HG02852 (cell line): ENCODE data around the gene E2F7.

Experiments
- ATAC-seq: cut with Tn5 transposase; IDR thresholded peaks from one replicate; pipeline ENCODE4 v1.9.1; 2021; ENCODE audit warnings: mild to moderate bottlenecking, moderate library complexity; ENCODE audit not compliant: unreplicated experiment

The E2F7 gene

GRCh38 chr12:77025782-77026314 is 39.5 kb downstream of the E2F7 start:
- no peak for ATAC-seq

- ATAC-seq = no peak
Measured at GRCh38 chr12:77023501-77023900, 41.9 kb downstream of the E2F7 start.

GRCh38 chr12:77019920-77020319 is 45.4 kb downstream of the E2F7 start:
- ATAC-seq = no peak

GRCh38 chr12:77016606-77017005 is 48.8 kb downstream of the E2F7 start:
- no peak for ATAC-seq

- ATAC-seq = no peak
Measured at GRCh38 chr12:77013091-77013490, 52.3 kb downstream of the E2F7 start.

GRCh38 chr12:77010691-77011548 is 54.4 kb downstream of the E2F7 start:
- peak; percentile 97 for ATAC-seq

GRCh38 chr12:77007476-77007875 is 57.9 kb downstream of the E2F7 start:
- ATAC-seq = no peak

- no peak for ATAC-seq
Measured at GRCh38 chr12:77005611-77006098, 59.7 kb downstream of the E2F7 start.

GRCh38 chr12:77003914-77004313 is 61.5 kb downstream of the E2F7 start:
- no peak for ATAC-seq

GRCh38 chr12:77003246-77003645 is 62.1 kb downstream of the E2F7 start:
- ATAC-seq = no peak

- ATAC-seq = no peak
Measured at GRCh38 chr12:77002382-77002781, 63.0 kb downstream of the E2F7 start.

GRCh38 chr12:77001276-77001675 is 64.1 kb downstream of the E2F7 start:
- no peak for ATAC-seq

- no peak for ATAC-seq
Measured at GRCh38 chr12:76998908-76999556, 66.3 kb downstream of the E2F7 start.

- no peak for ATAC-seq
Measured at GRCh38 chr12:76998386-76998785, 67.0 kb downstream of the E2F7 start.

- no peak for ATAC-seq
Measured at GRCh38 chr12:76997011-76997780, 68.2 kb downstream of the E2F7 start.

GRCh38 chr12:76990716-76991115 is 74.7 kb downstream of the E2F7 start:
- no peak for ATAC-seq

GRCh38 chr12:76984566-76984965 is 80.8 kb downstream of the E2F7 start:
- no peak for ATAC-seq

GRCh38 chr12:76983420-76983819 is 81.9 kb downstream of the E2F7 start:
- no peak for ATAC-seq

GRCh38 chr12:76980196-76980595 is 85.2 kb downstream of the E2F7 start:
- ATAC-seq = no peak

GRCh38 chr12:76976777-76977382 is 88.5 kb downstream of the E2F7 start:
- no peak for ATAC-seq
